Vagina (tissue), 2 donors: ENCODE measurements around the gene USH1G.

Experiments used
- CTCF ChIP-seq, 3 experiments: fragments of 450-650 bp in 2 of 3; fragments of 200-600 bp in 1 of 3; sonication (generic) in 1 of 3; IDR thresholded peaks; one replicate each; pipeline ENCODE4 v1.5.1; 2017 to 2019; ENCODE audit warnings: antibody characterized with exemption in 3 of 3, mild to moderate bottlenecking in 2 of 3, moderate library complexity in 2 of 3
- POLR2A ChIP-seq, 2 donors: fragments of 450-650 bp; IDR thresholded peaks; one replicate each; pipeline ENCODE4 v1.6.1; 2017; ENCODE audit warnings: antibody characterized with exemption in 2 of 2, mild to moderate bottlenecking in 2 of 2, moderate library complexity in 2 of 2

- TF ChIP-seq POLR2A (IDR thresholded peaks at IDR 0.05) (no peak), CTCF (IDR thresholded peaks at IDR 0.05) (no peak)
These were observed 24.1 kb upstream of the USH1G start for GRCh38 chr17:74947041-74947754.
